ENCODE data around the gene RIT2.

Gene RIT2

GRCh38 chr18:43077510-43078308, 37.8 kb downstream of the RIT2 start:
- in situ Hi-C loops (cut with HindIII; ENCODE audit: low pct_unique_long_range_greater_than_20kb, low sequenced_read_pairs), result no loop called here
- no peak for DNase-seq (ENCODE audit: low read depth in 1 of 2, low spot score in 1 of 2)
- no peak for TF ChIP-seq JUND (IDR thresholded peaks at IDR 0.05; ENCODE audit: low read depth)

- DNase-seq (ENCODE audit: low read depth in 1 of 2, low spot score in 1 of 2), result no peak
- no peak for TF ChIP-seq JUND (IDR thresholded peaks at IDR 0.05; ENCODE audit: low read depth)
Observed at GRCh38 chr18:43073771-43074170, 41.7 kb downstream of the RIT2 start.

DNA sequence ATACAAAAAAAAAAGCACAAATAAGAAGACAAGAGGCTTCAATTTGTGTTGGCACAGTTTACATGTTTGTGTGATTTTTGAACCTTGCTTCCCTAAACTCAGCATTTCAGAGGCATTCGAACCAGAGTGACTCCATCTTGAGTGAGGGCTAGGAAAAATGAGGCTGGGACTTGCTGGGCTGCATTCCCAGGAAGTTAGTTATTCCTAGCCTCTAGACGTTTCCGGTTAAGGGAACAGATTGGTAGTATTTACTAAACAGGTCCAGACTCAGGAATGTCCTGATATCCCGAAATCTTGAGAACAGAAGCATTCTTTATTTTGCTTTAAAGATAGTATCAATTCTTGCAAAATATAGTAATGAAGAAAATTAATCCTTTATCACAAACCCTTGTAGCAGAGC, 46.7 kb downstream of the RIT2 start:
- TF ChIP-seq JUND (IDR thresholded peaks at IDR 0.05; ENCODE audit: low read depth), result no peak
- in situ Hi-C loops (cut with HindIII; ENCODE audit: low pct_unique_long_range_greater_than_20kb, low sequenced_read_pairs), result no loop called here
- DNase-seq (ENCODE audit: low read depth in 1 of 2, low spot score in 1 of 2), result no peak

More at GRCh38 chr18:43073771-43074170, 41.7 kb downstream of the RIT2 start:
- in situ Hi-C loops (cut with HindIII; ENCODE audit: low pct_unique_long_range_greater_than_20kb, low sequenced_read_pairs), result no loop called here

DNA sequence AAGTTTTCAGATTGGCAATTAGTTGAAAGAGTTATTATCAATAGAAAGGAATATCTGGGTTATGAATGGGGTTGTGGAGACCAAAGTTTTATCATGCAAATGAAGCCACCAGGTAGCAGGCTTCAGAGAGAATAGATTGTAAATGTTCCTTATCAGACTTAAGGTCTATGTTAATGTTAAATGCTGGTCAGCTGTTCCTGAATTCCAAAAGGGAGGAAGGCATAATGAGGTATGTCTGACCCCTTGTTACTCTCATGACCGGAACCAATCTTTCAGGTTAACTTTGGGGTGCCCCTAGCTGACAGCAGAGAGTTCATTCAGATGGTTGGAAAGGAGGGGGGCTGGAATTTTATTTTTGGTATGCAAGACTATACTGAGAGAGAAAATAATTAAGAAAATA, 47.9 kb downstream of the RIT2 start:
- no peak for DNase-seq (ENCODE audit: low read depth in 1 of 2, low spot score in 1 of 2)
- TF ChIP-seq JUND (IDR thresholded peaks at IDR 0.05; ENCODE audit: low read depth), result no peak
- in situ Hi-C loops (cut with HindIII; ENCODE audit: low pct_unique_long_range_greater_than_20kb, low sequenced_read_pairs), result no loop called here

DNA sequence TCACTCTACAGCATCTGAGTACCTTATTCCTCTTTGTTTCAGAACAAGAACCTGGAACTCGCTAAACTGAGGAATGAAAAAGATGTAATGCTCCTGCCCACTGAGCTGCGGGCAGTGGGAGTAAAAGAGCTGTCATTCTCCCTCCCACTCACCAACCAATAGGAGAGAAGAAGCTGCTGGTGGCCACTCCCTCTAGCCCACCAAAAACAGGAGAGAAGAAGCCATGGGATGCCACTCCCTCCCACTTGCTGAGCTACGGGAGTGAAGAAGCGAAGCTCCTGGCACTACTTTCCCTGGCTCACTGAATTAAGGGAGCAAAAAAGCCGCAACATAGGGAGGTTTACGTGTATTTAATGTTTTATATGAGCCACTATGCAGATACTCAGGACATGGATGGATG, 53.7 kb downstream of the RIT2 start:
- TF ChIP-seq JUND (IDR thresholded peaks at IDR 0.05; ENCODE audit: low read depth), result no peak
- no peak for DNase-seq (ENCODE audit: low read depth in 1 of 2, low spot score in 1 of 2)
- in situ Hi-C loops (cut with HindIII; ENCODE audit: low pct_unique_long_range_greater_than_20kb, low sequenced_read_pairs), result no loop called here

DNA sequence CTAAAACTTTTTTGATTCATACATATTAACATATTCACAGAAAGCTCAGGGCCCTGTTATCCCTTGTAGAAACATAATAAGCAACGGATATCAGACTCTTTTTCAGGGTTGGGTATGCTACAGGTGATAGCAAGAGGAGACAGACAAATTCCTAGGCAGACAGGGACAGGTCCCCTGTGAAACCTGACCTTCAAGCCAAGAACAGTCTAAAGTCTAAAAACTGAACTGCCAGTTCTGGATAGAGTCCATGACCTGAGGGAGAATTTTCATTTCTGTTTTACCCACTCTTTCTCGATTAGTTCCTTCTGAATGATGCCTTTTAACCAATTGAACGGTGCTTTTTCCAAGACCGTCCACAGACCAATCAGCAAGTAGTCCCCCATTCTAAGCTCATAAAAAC, 54.2 kb downstream of the RIT2 start:
- no peak for TF ChIP-seq JUND (IDR thresholded peaks at IDR 0.05; ENCODE audit: low read depth)
- in situ Hi-C loops (cut with HindIII; ENCODE audit: low pct_unique_long_range_greater_than_20kb, low sequenced_read_pairs), result no loop called here

DNA sequence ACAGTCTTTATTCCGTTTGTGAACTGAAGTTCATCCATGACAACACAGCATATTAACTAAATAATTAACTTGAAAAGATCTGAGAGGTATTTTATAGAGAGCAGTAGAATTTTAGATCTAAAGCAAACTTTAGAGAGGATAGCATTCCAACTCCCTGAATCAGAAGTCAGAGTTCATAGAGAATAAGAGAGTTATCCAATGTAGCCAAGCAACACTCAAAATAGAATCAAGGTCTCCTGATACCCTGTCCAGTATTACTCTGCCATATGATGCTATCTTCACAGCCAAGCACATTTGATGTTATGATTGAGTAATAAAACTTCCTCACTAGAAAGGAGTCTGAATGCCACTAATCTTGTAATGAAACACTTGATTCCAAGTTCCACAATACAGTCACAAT, 55.5 kb downstream of the RIT2 start:
- DNase-seq (ENCODE audit: low read depth in 1 of 2, low spot score in 1 of 2), result no peak
- TF ChIP-seq JUND (IDR thresholded peaks at IDR 0.05; ENCODE audit: low read depth), result no peak
- in situ Hi-C loops (cut with HindIII; ENCODE audit: low pct_unique_long_range_greater_than_20kb, low sequenced_read_pairs), result no loop called here

More for the DNA sequence above, 54.2 kb downstream of the RIT2 start:
- no peak for DNase-seq (ENCODE audit: low read depth in 1 of 2, low spot score in 1 of 2)

GRCh38 chr18:43054815-43055519, 60.5 kb downstream of the RIT2 start:
- in situ Hi-C loops (cut with HindIII; ENCODE audit: low pct_unique_long_range_greater_than_20kb, low sequenced_read_pairs), result no loop called here
- DNase-seq (ENCODE audit: low read depth in 1 of 2, low spot score in 1 of 2), result no peak
- no peak for TF ChIP-seq JUND (IDR thresholded peaks at IDR 0.05; ENCODE audit: low read depth)

- no peak for TF ChIP-seq JUND (IDR thresholded peaks at IDR 0.05; ENCODE audit: low read depth)
- in situ Hi-C loops (cut with HindIII; ENCODE audit: low pct_unique_long_range_greater_than_20kb, low sequenced_read_pairs), result no loop called here
- DNase-seq (ENCODE audit: low read depth in 1 of 2, low spot score in 1 of 2), result no peak
Observed at GRCh38 chr18:43049021-43049420, 66.5 kb downstream of the RIT2 start.

- in situ Hi-C loops (cut with HindIII; ENCODE audit: low pct_unique_long_range_greater_than_20kb, low sequenced_read_pairs), result no loop called here
- TF ChIP-seq JUND (IDR thresholded peaks at IDR 0.05; ENCODE audit: low read depth), result no peak
- no peak for DNase-seq (ENCODE audit: low read depth in 1 of 2, low spot score in 1 of 2)
Observed at GRCh38 chr18:43046322-43046721, 69.2 kb downstream of the RIT2 start.

- DNase-seq (ENCODE audit: low read depth in 1 of 2, low spot score in 1 of 2), result no peak
- TF ChIP-seq JUND (IDR thresholded peaks at IDR 0.05; ENCODE audit: low read depth), result no peak
- in situ Hi-C loops (cut with HindIII; ENCODE audit: low pct_unique_long_range_greater_than_20kb, low sequenced_read_pairs), result no loop called here
Observed at GRCh38 chr18:43043626-43044025, 71.9 kb downstream of the RIT2 start.

- in situ Hi-C loops (cut with HindIII; ENCODE audit: low pct_unique_long_range_greater_than_20kb, low sequenced_read_pairs), result no loop called here
- TF ChIP-seq JUND (IDR thresholded peaks at IDR 0.05; ENCODE audit: low read depth), result no peak
- no peak for DNase-seq (ENCODE audit: low read depth in 1 of 2, low spot score in 1 of 2)
Observed at GRCh38 chr18:43040281-43040680, 75.2 kb downstream of the RIT2 start.

Measured in T47D (cell line).